Body of pancreas (tissue), 4 donors: Measurements from ENCODE around the gene DLEC1.

Experiments used
- CTCF ChIP-seq, 7 experiments: fragments of 450-650 bp in 4 of 7; fragments of 200-600 bp in 3 of 7; sonication (generic) in 3 of 7; IDR thresholded peaks; one replicate each; pipeline ENCODE4 v1.5.1; 2016 to 2019; ENCODE audit warnings: antibody characterized with exemption in 7 of 7
- POLR2A ChIP-seq, 3 donors: fragments of 450-650 bp; IDR thresholded peaks; one replicate each; pipeline ENCODE4 v1.6.1; 2016; ENCODE audit warnings: antibody characterized with exemption in 3 of 3, mild to moderate bottlenecking in 2 of 3

- TF ChIP-seq CTCF (IDR thresholded peaks at IDR 0.05): no peak
- no peak for TF ChIP-seq POLR2A (IDR thresholded peaks at IDR 0.05)
Observed at GRCh38 chr3:38049358-38050126, 10.5 kb downstream of the DLEC1 start.
